ENCODE results near the gene APP.

The APP gene

DNA sequence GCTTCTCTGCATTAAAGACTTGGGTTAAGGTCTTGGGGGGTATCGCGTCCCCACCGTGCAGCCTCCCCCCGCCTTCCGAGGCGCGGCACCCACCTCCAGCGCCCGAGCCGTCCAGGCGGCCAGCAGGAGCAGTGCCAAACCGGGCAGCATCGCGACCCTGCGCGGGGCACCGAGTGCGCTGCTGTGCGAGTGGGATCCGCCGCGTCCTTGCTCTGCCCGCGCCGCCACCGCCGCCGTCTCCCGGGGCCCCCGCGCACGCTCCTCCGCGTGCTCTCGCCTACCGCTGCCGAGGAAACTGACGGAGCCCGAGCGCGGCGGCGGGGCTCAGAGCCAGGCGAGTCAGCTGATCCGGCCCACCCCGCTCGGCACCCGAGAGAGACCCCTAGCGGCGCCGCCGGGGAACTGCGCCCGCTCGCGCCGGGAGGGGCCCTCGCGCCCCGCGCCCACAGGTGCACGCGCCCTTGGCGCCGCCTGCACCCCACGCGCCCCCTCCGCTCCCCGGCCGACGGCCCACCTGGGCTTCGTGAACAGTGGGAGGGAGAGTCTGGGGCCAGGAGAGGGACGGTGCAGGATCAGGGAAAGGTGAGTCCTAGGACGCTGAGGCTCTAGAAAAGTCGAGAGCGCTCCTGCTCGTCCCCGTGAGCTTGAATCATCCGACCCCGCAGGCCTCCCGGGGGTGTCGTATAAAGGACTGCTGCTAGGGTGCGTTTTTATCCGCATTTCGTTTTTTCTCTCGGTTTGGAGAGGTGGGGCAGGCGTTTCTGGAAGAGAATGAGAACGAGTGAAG is at the start of gene APP:
Gene APP (minus strand): TSS at position 300 of the 787 bp plus-strand sequence. CDS start 150 bp downstream, at position 150.
- Histone ChIP-seq H3K27ac (ENCODE audit: low read length) (peak within 1 kb of the TSS; percentile 34; the same call in 1 of the 2 replicates), H3K36me3 (replicated peaks; ENCODE audit: insufficient read depth, low read length) (no peaks in the 10 kb centered on the region; the same call in 1 of the 2 replicates), H3K27me3 (replicated peaks; ENCODE audit: insufficient read depth, low read length) (no peaks in the 10 kb centered on the region), H3K79me2 (ENCODE audit: low read length) (peaks cover 48% of the 10 kb centered on the region), H3F3A (ENCODE audit: insufficient read depth, low read length) (peaks cover 4% of the 10 kb centered on the region; the same call in 1 of the 2 replicates), H2AFZ (ENCODE audit: low read length) (peak within 1 kb of the TSS; percentile 96), H3K4me2 (ENCODE audit: low read depth, low read length) (peak within 1 kb of the TSS; percentile 91), H3K4me1 (ENCODE audit: low read length) (peaks cover 7% of the 10 kb centered on the region; the same call in 1 of the 2 replicates), H3K9me2 (replicated peaks; ENCODE audit: insufficient read depth, low read length) (no peaks in the 10 kb centered on the region), H3K4me3 (ENCODE audit: low read length) (peak within 1 kb of the TSS; percentile 90), H4K20me1 (ENCODE audit: insufficient read depth, low read length) (peaks cover 6% of the 10 kb centered on the region; the same call in 1 of the 2 replicates), H3K9ac (ENCODE audit: low read length) (peak within 1 kb of the TSS; percentile 88), H3K9me3 (replicated peaks; ENCODE audit: insufficient read depth, low read length) (no peaks in the 10 kb centered on the region)
- peak; percentile 86 for DNase-seq
- TF ChIP-seq, protein P1, sequence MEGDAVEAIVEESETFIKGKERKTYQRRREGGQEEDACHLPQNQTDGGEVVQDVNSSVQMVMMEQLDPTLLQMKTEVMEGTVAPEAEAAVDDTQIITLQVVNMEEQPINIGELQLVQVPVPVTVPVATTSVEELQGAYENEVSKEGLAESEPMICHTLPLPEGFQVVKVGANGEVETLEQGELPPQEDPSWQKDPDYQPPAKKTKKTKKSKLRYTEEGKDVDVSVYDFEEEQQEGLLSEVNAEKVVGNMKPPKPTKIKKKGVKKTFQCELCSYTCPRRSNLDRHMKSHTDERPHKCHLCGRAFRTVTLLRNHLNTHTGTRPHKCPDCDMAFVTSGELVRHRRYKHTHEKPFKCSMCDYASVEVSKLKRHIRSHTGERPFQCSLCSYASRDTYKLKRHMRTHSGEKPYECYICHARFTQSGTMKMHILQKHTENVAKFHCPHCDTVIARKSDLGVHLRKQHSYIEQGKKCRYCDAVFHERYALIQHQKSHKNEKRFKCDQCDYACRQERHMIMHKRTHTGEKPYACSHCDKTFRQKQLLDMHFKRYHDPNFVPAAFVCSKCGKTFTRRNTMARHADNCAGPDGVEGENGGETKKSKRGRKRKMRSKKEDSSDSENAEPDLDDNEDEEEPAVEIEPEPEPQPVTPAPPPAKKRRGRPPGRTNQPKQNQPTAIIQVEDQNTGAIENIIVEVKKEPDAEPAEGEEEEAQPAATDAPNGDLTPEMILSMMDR (IDR thresholded peaks at IDR 0.05; ENCODE audit: low read length) = peak; percentile 56
- TF ChIP-seq EZH2 (optimal IDR thresholded peaks at IDR 0.05; ENCODE audit: low read depth, low read length) = no peak

DNA sequence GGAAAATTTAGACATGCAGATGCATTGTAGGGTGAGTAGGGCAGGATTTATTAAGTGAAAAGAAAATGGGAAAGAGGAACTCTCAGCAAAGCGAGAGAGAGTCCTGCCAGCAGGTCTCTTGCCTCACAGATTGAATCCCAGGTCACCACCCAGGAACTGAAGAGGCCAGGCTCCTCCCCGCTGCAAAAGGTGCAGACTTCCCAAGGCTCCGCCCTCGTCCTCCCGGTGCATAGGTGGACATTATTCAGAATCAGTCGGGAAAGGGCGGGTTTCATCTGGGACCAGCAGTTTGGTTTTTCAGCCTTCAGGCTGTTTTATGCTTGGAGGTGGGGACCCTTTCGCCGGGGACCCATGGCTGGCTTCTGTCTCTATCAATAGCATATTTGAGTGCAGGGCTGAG is 41.6 kb upstream of the APP start:
- Histone ChIP-seq H3K9me3 (replicated peaks; ENCODE audit: insufficient read depth, low read length) (no peaks in the 10 kb centered on the region), H3K27me3 (replicated peaks; ENCODE audit: insufficient read depth, low read length) (no peaks in the 10 kb centered on the region), H3K4me2 (ENCODE audit: low read depth, low read length) (no peak overlapping the region), H3K27ac (ENCODE audit: low read length) (no peak overlapping the region), H3F3A (ENCODE audit: insufficient read depth, low read length) (no peaks in the 10 kb centered on the region), H4K20me1 (ENCODE audit: insufficient read depth, low read length) (no peaks in the 10 kb centered on the region), H3K36me3 (replicated peaks; ENCODE audit: insufficient read depth, low read length) (no peaks in the 10 kb centered on the region), H3K79me2 (ENCODE audit: low read length) (no peaks in the 10 kb centered on the region), H3K4me3 (ENCODE audit: low read length) (no peak overlapping the region), H2AFZ (ENCODE audit: low read length) (no peak overlapping the region), H3K9ac (ENCODE audit: low read length) (no peak overlapping the region), H3K9me2 (replicated peaks; ENCODE audit: insufficient read depth, low read length) (no peaks in the 10 kb centered on the region), H3K4me1 (ENCODE audit: low read length) (no peaks in the 10 kb centered on the region)
- DNase-seq = no peak
- TF ChIP-seq, protein P1 (IDR thresholded peaks at IDR 0.05; ENCODE audit: low read length) = no peak
- no peak for TF ChIP-seq EZH2phosphoT487 (IDR thresholded peaks at IDR 0.05; ENCODE audit: low read length)
- TF ChIP-seq EZH2 (optimal IDR thresholded peaks at IDR 0.05; ENCODE audit: low read depth, low read length) = no peak

DNA sequence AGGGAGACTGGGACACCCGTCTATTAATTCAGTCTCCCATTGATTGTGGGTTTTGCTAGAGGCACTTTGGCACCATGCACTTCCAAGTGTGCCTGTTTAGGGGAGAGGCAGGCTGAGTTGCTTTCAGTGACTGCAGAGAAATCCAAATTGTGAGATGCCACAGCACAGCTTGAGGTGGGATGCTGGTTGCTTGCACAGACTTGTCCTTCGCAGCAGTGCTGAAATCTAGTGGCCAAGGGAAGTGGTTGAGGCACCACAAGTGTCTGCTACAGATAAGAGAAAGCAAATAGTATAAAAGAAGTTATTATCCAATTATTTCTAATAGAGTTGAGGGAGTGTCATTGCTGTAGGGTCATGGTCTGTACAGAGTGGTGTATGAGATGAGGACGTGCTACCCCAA is 40.0 kb upstream of the APP start:
- no peaks in the 10 kb centered on the region for H4K20me1 ChIP-seq (ENCODE audit: insufficient read depth, low read length)
- H3K27ac ChIP-seq (ENCODE audit: low read length) = no peak overlapping the region
- no peaks in the 10 kb centered on the region for H3K36me3 ChIP-seq (replicated peaks; ENCODE audit: insufficient read depth, low read length)
- H3K4me1 ChIP-seq (ENCODE audit: low read length) = no peaks in the 10 kb centered on the region
- no peaks in the 10 kb centered on the region for H3K9me3 ChIP-seq (replicated peaks; ENCODE audit: insufficient read depth, low read length)
- H3K79me2 ChIP-seq (ENCODE audit: low read length) = no peaks in the 10 kb centered on the region
- H3K9ac ChIP-seq (ENCODE audit: low read length) = no peak overlapping the region
- H3K4me2 ChIP-seq (ENCODE audit: low read depth, low read length) = no peak overlapping the region
- no peaks in the 10 kb centered on the region for H3F3A ChIP-seq (ENCODE audit: insufficient read depth, low read length)
- no peaks in the 10 kb centered on the region for H3K9me2 ChIP-seq (replicated peaks; ENCODE audit: insufficient read depth, low read length)
- H2AFZ ChIP-seq (ENCODE audit: low read length) = no peak overlapping the region
- no peak for TF ChIP-seq EZH2 (optimal IDR thresholded peaks at IDR 0.05; ENCODE audit: low read depth, low read length)
- TF ChIP-seq, protein P1 (IDR thresholded peaks at IDR 0.05; ENCODE audit: low read length) = no peak
- TF ChIP-seq EZH2phosphoT487 (IDR thresholded peaks at IDR 0.05; ENCODE audit: low read length) = no peak
- no peaks in the 10 kb centered on the region for H3K27me3 ChIP-seq (replicated peaks; ENCODE audit: insufficient read depth, low read length)
- DNase-seq = no peak
- no peak overlapping the region for H3K4me3 ChIP-seq (ENCODE audit: low read length)
